ENCODE measurements around the gene CPT2. TPM values are rescaled to one million over a fixed set of nuclear protein-coding genes. Genes with fewer than 3 reads are reported as not detected.

CPT2 gene
- 10 to 100 TPM; 20.0 to 37.3 (median 27.1) TPM for total RNA-seq

- WGBS, 2 donors: 0 to 2% methylated on average over 5 to 8 of the region's 57 CpGs
- Histone ChIP-seq H3K9me3 (no peaks in the 10 kb centered on the region), H3K4me3 (peak within 1 kb of the TSS; percentile 68 to 95 (median 83)), H3K4me1 (peaks cover 23 to 68% (median 26%) of the 10 kb centered on the region in 3 donors), H3K36me3 (peaks cover 0 to 13% (median 0%) of the 10 kb centered on the region in 3 donors), H3K27ac (peak within 1 kb of the TSS; percentile 88 to 99 (median 97)), H3K27me3 (no peaks in the 10 kb centered on the region)
- DNase-seq: peak; percentile 75
- TF ChIP-seq POLR2A (IDR thresholded peaks at IDR 0.05): peak in 3 of 4 donors; percentile 45 to 99 (median 95)
- peak in 1 of 6 experiments; percentile 14 for TF ChIP-seq CTCF (IDR thresholded peaks at IDR 0.05)
- intact Hi-C loops (cut with DNase I): no loop called here
Observed at GRCh38 chr1:53196485-53197290, at the start of gene CPT2. Gene CPT2, plus strand, starts transcription at chr1:53196824. Its CDS starts 120 bp downstream, at chr1:53196944.

- intact Hi-C loops (cut with DNase I): no loop called here
- WGBS, 2 donors: 80 to 87% methylated on average over 1 to 4 of the region's 4 CpGs
- Histone ChIP-seq H3K36me3 (no peaks in the 10 kb centered on the region), H3K27me3 (no peaks in the 10 kb centered on the region), H3K9me3 (no peaks in the 10 kb centered on the region), H3K4me3 (no peak overlapping the region), H3K4me1 (peaks cover 6 to 20% (median 9%) of the 10 kb centered on the region in 3 donors), H3K27ac (peak overlapping the region in 2 of 4 donors; percentile 85 to 93)
- no peak for DNase-seq
- TF ChIP-seq CTCF (IDR thresholded peaks at IDR 0.05): no peak
- no peak for TF ChIP-seq POLR2A (IDR thresholded peaks at IDR 0.05)
Observed at GRCh38 chr1:53147174-53147573, 49.5 kb upstream of the CPT2 start.

- H3K4me3 ChIP-seq: no peak overlapping the region
- TF ChIP-seq CTCF (IDR thresholded peaks at IDR 0.05) (no peak), POLR2A (IDR thresholded peaks at IDR 0.05) (no peak)
- no peaks in the 10 kb centered on the region for H3K36me3 ChIP-seq
- H3K9me3 ChIP-seq: no peaks in the 10 kb centered on the region
- peaks cover 0 to 6% (median 0%) of the 10 kb centered on the region in 4 donors for H3K27me3 ChIP-seq
- no peak overlapping the region for H3K27ac ChIP-seq
- 79 to 80% methylated on average over 3 of the region's 3 CpGs for WGBS, 2 donors
- peaks cover 6 to 20% (median 9%) of the 10 kb centered on the region in 3 donors for H3K4me1 ChIP-seq
- intact Hi-C loops (cut with DNase I): no loop called here
- DNase-seq: no peak
Observed at GRCh38 chr1:53148123-53148522, 48.5 kb upstream of the CPT2 start.

- no peak overlapping the region for H3K27ac ChIP-seq
- no peak for DNase-seq
- H3K36me3 ChIP-seq: no peaks in the 10 kb centered on the region
- intact Hi-C loops (cut with DNase I): no loop called here
- no peak overlapping the region for H3K4me3 ChIP-seq
- WGBS, 2 donors: 63 to 72% methylated on average over 3 of the region's 3 CpGs
- peaks cover 0 to 6% (median 0%) of the 10 kb centered on the region in 4 donors for H3K27me3 ChIP-seq
- H3K9me3 ChIP-seq: no peaks in the 10 kb centered on the region
- TF ChIP-seq POLR2A (IDR thresholded peaks at IDR 0.05) (no peak), CTCF (IDR thresholded peaks at IDR 0.05) (no peak)
- no peaks in the 10 kb centered on the region for H3K4me1 ChIP-seq
Observed at GRCh38 chr1:53153752-53154151, 42.9 kb upstream of the CPT2 start.

GRCh38 chr1:53154859-53155438 lies 41.7 kb upstream of the CPT2 start:
- no peaks in the 10 kb centered on the region for H3K9me3 ChIP-seq
- intact Hi-C loops (cut with DNase I): no loop called here

More at GRCh38 chr1:53154859-53155438, 41.7 kb upstream of the CPT2 start:
- WGBS, 2 donors: 63 to 75% methylated on average over 6 to 7 of the region's 8 CpGs
- H3K4me1 ChIP-seq: no peaks in the 10 kb centered on the region
- no peak overlapping the region for H3K27ac ChIP-seq
- H3K27me3 ChIP-seq: peaks cover 0 to 6% (median 0%) of the 10 kb centered on the region in 4 donors
- H3K36me3 ChIP-seq: no peaks in the 10 kb centered on the region
- no peak for DNase-seq
- TF ChIP-seq CTCF (IDR thresholded peaks at IDR 0.05): no peak
- no peak for TF ChIP-seq POLR2A (IDR thresholded peaks at IDR 0.05)
- no peak overlapping the region for H3K4me3 ChIP-seq

All from esophagus squamous epithelium (tissue), 5 donors.